CD8-positive, alpha-beta memory T cell (primary cell): Measurements from ENCODE around the gene CSPG4. TPM values are rescaled to one million over a fixed set of nuclear protein-coding genes. Genes with fewer than 3 reads are reported as not detected.

Experiments
- CTCF ChIA-PET: fragments of 350-600 bp; sonication (Branson Sonifier 250); formaldehyde crosslinking; loops from one replicate; lab custom pipeline; 2021; ENCODE audit warnings: antibody characterized with exemption; lab: Charles Lee
- POLR2A ChIA-PET: fragments of 350-600 bp; sonication (Branson Sonifier 250); formaldehyde crosslinking; loops from one replicate; lab custom pipeline; 2021; ENCODE audit warnings: antibody characterized with exemption; lab: Charles Lee
- DNase-seq, 5 donors: peaks; one replicate each; pipeline versions ENCODE4 v3.0.0 to v3.0.0-alpha.2; 2020 to 2022; ENCODE audit warnings: mixed read lengths in 1 of 5
- H3K27ac ChIP-seq: one replicate; pipeline ENCODE4 v1.7.0; 2013; ENCODE audit warnings: low read depth, mild to moderate bottlenecking, low read length, moderate library complexity
- H3K27me3 ChIP-seq: 2 replicates; pipeline ENCODE4 v1.7.0; 2013; ENCODE audit warnings: low read length, mild to moderate bottlenecking; ENCODE audit not compliant: insufficient read depth, poor library complexity, severe bottlenecking
- H3K36me3 ChIP-seq: 2 replicates; pipeline ENCODE4 v1.7.0; 2013; ENCODE audit warnings: mild to moderate bottlenecking, low read length, moderate library complexity; ENCODE audit not compliant: insufficient read depth
- H3K4me1 ChIP-seq: 2 replicates; pipeline ENCODE4 v1.7.0; 2013; ENCODE audit warnings: mild to moderate bottlenecking, low read length, moderate library complexity; ENCODE audit not compliant: insufficient read depth
- H3K4me3 ChIP-seq: 2 replicates; pipeline ENCODE4 v1.7.0; 2013; ENCODE audit warnings: mild to moderate bottlenecking, low read length
- H3K9me3 ChIP-seq: 2 replicates; pipeline ENCODE4 v1.7.0; 2013; ENCODE audit warnings: mild to moderate bottlenecking, low read length
- H3K27ac Mint-ChIP-seq, 8 donors: one replicate each; pipeline ENCODE4 v1.8.0; 2020 to 2021; ENCODE audit warnings: mixed read lengths in 8 of 8, mild to moderate bottlenecking in 6 of 8, inconsistent platforms in 3 of 8, moderate library complexity in 3 of 8
- H3K27me3 Mint-ChIP-seq, 2 donors: one replicate each; pipeline ENCODE4 v1.8.0; 2020 to 2021; ENCODE audit warnings: mixed read lengths in 2 of 2, mild to moderate bottlenecking in 1 of 2, moderate library complexity in 1 of 2
- H3K36me3 Mint-ChIP-seq, 3 donors: one replicate each; pipeline ENCODE4 v1.8.0; 2020 to 2021; ENCODE audit warnings: mixed read lengths in 3 of 3, inconsistent platforms in 1 of 3, mild to moderate bottlenecking in 1 of 3
- H3K4me1 Mint-ChIP-seq, 3 donors: one replicate each; pipeline ENCODE4 v1.8.0; 2020 to 2021; ENCODE audit warnings: mixed read lengths in 3 of 3, inconsistent platforms in 1 of 3, mild to moderate bottlenecking in 1 of 3
- H3K4me3 Mint-ChIP-seq, 7 donors: one replicate each; pipeline ENCODE4 v1.8.0; 2020 to 2021; ENCODE audit warnings: mixed read lengths in 7 of 7, mild to moderate bottlenecking in 6 of 7, moderate library complexity in 4 of 7, inconsistent platforms in 2 of 7
- H3K9me3 Mint-ChIP-seq, 5 donors: one replicate each; pipeline ENCODE4 v1.8.0; 2020 to 2022; ENCODE audit warnings: mixed read lengths in 5 of 5, mild to moderate bottlenecking in 3 of 5, moderate library complexity in 2 of 5, inconsistent platforms in 1 of 5
- polyA plus RNA-seq: library from polyadenylated mRNA; unstranded; fragments of 300-500 nt; fragmentation: Illumina TruSeq; gene quantifications from one replicate; pipeline ENCODE4 v1.2.3, GENCODE V29; 2021
- total RNA-seq, 2 experiments: library from RNA; stranded (reverse); gene quantifications; one replicate each; pipeline ENCODE4 v1.2.3, GENCODE V29; 2021

The CSPG4 gene
- total and polyA plus RNA-seq, 3 experiments from 2014 or later, result not detected

GRCh38 chr15:75725006-75725718 is 12.5 kb upstream of the CSPG4 start:
- Mint-ChIP-seq H3K4me1 (peaks cover 0 to 2% (median 0%) of the 10 kb centered on the region in 3 donors), H3K9me3 (no peaks in the 10 kb centered on the region), H3K4me3 (no peak overlapping the region), H3K36me3 (no peaks in the 10 kb centered on the region), H3K27me3 (peaks cover 11 to 23% of the 10 kb centered on the region in 2 donors), H3K27ac (no peak overlapping the region)
- peak in 1 of 5 donors; percentile 21 for DNase-seq
- no peaks in the 10 kb centered on the region for H3K27me3 ChIP-seq
- ChIA-PET CTCF (interaction anchor here (1.4 to 3.8 kb wide), 2 partner anchors 75 to 77 kb away, joined by 3 to 18 read pairs; no protein-coding TSS in a partner anchor), POLR2A (no interaction called here)
- no peaks in the 10 kb centered on the region for H3K4me1 ChIP-seq
- H3K27ac ChIP-seq, result no peak overlapping the region
- H3K9me3 ChIP-seq, result no peaks in the 10 kb centered on the region
- H3K4me3 ChIP-seq, result no peak overlapping the region
- H3K36me3 ChIP-seq, result no peaks in the 10 kb centered on the region

DNA sequence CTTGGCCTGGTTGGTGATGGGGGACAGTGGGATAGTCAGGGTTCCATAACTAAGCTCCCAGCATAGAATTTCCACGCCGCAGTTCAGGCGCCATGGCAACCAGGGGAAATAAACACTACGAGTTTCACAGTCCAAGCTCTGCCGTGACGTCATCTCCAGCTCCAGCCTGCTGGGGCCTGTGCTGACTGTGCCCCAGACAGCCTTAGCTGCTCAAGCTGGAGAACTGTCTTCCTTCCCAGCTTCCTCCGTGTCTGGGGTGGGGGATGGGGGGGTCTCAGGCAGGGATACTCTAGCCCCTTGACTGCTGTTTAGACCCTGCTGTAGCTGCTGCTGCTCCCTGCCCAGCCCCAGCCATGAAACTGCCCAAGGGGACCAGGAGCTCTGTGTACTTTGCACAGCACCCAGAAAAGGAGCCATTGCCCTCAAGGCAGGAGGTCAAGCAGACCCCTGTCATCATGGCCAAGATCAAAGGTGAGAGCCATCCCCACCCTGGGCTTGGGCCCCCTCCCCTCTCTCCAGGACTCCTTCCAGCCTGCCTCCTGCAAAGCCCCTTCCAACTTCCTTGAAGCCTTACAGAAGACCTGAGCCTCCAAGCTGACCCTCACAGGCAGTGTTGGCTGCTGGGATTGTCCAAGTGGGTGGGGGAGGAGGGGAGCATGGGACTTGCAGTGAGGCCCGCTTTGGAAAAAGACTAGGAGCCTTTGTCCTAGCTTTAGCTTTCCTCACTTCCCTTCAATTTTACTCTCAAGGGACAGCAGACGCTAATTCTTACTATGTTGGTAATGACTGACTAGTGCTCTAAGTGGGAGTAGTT is 11.4 kb upstream of the CSPG4 start:
- H3K4me1 ChIP-seq, result no peaks in the 10 kb centered on the region
- no peaks in the 10 kb centered on the region for H3K27me3 ChIP-seq
- Mint-ChIP-seq H3K9me3 (no peaks in the 10 kb centered on the region), H3K4me1 (peaks cover 0 to 2% (median 0%) of the 10 kb centered on the region in 3 donors), H3K27ac (no peak overlapping the region), H3K4me3 (no peak overlapping the region), H3K27me3 (peaks cover 8 to 23% of the 10 kb centered on the region in 2 donors), H3K36me3 (no peaks in the 10 kb centered on the region)
- no peak overlapping the region for H3K4me3 ChIP-seq
- no peak overlapping the region for H3K27ac ChIP-seq
- CTCF ChIA-PET, result interaction anchor here (3.8 kb wide), 1 partner anchor 78 kb away, joined by 18 read pairs; no protein-coding TSS in a partner anchor
- POLR2A ChIA-PET, result no interaction called here
- H3K36me3 ChIP-seq, result no peaks in the 10 kb centered on the region
- H3K9me3 ChIP-seq, result no peaks in the 10 kb centered on the region
- peak in 2 of 5 donors; percentile 16 to 55 for DNase-seq

DNA sequence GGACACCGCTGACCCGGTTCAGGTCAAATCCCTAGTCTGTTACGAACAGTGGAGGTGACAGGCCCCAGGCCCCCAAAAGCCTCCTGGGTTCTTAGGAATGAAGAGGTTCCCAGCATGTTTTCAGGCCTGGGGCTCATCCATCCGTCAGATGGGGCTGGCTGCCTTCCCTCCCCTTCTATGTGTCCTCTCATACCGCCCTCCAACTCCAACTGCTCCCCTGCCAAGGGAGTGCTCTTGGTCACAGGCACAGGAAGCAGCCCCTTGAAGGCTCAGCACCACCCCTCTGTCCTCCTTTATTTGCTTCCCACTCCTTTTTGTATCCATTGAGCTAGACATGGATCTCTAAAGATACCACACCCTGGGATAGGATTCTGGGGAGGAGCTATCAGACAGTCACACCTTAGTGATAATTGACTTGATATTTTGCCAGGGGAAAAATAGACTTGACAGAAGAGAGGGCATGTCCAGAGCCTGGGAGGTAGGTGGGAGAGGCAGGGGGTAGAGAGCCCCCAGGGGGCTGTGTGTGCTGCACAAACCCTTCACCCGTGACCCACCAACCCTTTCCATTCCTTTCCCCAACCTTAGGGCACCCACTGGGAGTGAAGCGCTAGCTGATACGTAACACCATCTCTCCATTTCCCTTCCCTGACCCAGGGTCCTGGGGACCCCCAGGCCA is 10.7 kb upstream of the CSPG4 start:
- no peaks in the 10 kb centered on the region for H3K4me1 ChIP-seq
- H3K27ac ChIP-seq, result no peak overlapping the region
- peak in 1 of 5 donors; percentile 31 for DNase-seq
- ChIA-PET POLR2A (no interaction called here), CTCF (interaction anchor here (3.8 kb wide), 1 partner anchor 79 kb away, joined by 18 read pairs; no protein-coding TSS in a partner anchor)
- no peaks in the 10 kb centered on the region for H3K9me3 Mint-ChIP-seq
- no peak overlapping the region for H3K27ac Mint-ChIP-seq
- no peak overlapping the region for H3K4me3 ChIP-seq
- H3K36me3 Mint-ChIP-seq, result no peaks in the 10 kb centered on the region
- H3K9me3 ChIP-seq, result no peaks in the 10 kb centered on the region
- H3K27me3 ChIP-seq, result no peaks in the 10 kb centered on the region
- peaks cover 8 to 30% of the 10 kb centered on the region in 2 donors for H3K27me3 Mint-ChIP-seq
- H3K4me1 Mint-ChIP-seq, result peaks cover 0 to 2% (median 0%) of the 10 kb centered on the region in 3 donors
- no peaks in the 10 kb centered on the region for H3K36me3 ChIP-seq
- H3K4me3 Mint-ChIP-seq, result no peak overlapping the region

DNA sequence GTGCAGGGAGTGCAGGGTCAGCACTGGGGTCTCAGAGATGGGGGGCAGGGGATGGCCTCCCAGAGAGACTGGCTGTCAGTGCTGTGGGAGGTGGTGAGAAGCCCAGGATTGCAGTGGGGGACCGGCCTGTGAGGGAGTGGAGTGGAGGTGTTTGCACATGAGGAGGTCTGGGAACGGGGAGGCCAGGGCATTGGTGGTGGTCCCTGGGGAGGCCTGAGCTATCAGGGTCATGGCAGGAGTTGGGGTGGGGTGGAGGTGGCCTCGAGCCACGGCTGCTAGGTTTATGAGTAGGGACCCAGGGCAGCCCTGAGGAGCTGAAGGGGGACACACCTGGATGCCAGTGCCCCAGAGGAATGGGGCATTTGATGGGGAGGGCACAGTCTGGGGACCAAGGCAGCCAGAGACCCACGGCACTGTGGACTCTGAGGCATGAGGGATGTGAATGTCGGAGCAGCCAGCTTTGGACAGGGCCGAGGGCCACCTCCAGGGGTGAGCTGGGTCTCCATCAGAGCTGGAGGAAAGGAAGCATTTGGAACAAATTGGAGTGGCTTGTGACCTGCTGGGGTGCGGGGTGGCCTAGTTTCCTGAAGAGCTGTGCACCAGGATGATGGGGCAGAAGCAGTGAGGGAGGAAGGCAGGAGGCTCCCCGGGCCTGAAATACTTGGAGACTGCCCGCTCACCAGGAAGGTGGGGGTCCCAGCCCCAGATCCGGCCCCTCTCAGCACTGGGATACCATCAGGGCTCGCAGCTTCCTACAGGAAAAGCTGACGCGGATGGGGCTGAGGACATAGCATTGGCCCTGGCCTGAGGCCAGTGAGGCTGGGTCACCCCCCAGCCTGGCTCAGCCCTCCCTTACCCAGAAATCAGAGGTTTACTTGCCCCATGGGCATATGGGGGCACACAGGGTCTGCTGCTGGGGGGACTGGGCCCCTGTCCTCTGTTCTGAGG is 9.5 kb upstream of the CSPG4 start:
- H3K27ac ChIP-seq, result no peak overlapping the region
- no peak overlapping the region for H3K4me3 ChIP-seq
- Mint-ChIP-seq H3K27me3 (peaks cover 5 to 23% of the 10 kb centered on the region in 2 donors), H3K4me3 (no peak overlapping the region), H3K9me3 (no peaks in the 10 kb centered on the region), H3K36me3 (no peaks in the 10 kb centered on the region), H3K27ac (peak overlapping the region in 1 of 8 donors; percentile 64), H3K4me1 (peaks cover 0 to 2% (median 0%) of the 10 kb centered on the region in 3 donors)
- H3K9me3 ChIP-seq, result no peaks in the 10 kb centered on the region
- no peaks in the 10 kb centered on the region for H3K4me1 ChIP-seq
- ChIA-PET CTCF (no interaction called here), POLR2A (no interaction called here)
- H3K27me3 ChIP-seq, result no peaks in the 10 kb centered on the region
- no peaks in the 10 kb centered on the region for H3K36me3 ChIP-seq
- peak in 1 of 5 donors; percentile 40 for DNase-seq

DNA sequence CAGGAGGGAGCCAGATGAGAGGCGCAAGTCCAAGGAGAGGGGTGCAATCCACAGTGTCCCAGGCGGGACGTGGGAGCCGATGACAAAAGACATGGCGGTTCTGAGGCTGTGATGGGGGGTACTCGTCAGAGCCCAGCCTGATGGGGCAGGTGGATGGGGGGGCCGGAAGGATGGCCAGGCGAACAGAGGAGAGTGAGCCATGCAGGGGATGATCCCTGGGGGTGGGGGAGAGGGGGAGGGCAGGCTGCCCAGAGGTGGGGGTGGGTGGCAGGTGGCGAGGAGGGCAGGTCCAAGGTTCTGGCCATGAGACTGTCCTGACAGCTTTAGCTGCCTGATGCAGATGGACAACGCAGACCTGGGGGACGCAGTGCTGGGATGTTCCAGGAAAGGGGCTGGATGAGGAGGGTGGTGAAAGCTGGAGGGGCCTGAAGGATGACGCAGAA is 8.9 kb upstream of the CSPG4 start:
- CTCF ChIA-PET, result no interaction called here
- Mint-ChIP-seq H3K4me3 (no peak overlapping the region), H3K9me3 (no peaks in the 10 kb centered on the region), H3K27ac (peak overlapping the region in 1 of 8 donors; percentile 39), H3K4me1 (peaks cover 0 to 2% (median 0%) of the 10 kb centered on the region in 3 donors), H3K27me3 (peaks cover 5 to 23% of the 10 kb centered on the region in 2 donors), H3K36me3 (no peaks in the 10 kb centered on the region)
- POLR2A ChIA-PET, result no interaction called here
- Histone ChIP-seq H3K4me3 (no peak overlapping the region), H3K4me1 (no peaks in the 10 kb centered on the region), H3K27me3 (no peaks in the 10 kb centered on the region), H3K36me3 (no peaks in the 10 kb centered on the region), H3K9me3 (no peaks in the 10 kb centered on the region), H3K27ac (no peak overlapping the region)
- DNase-seq, result no peak

- Mint-ChIP-seq H3K27me3 (peaks cover 5 to 23% of the 10 kb centered on the region in 2 donors), H3K27ac (peak overlapping the region in 1 of 8 donors; percentile 39), H3K4me3 (no peak overlapping the region), H3K4me1 (peaks cover 0 to 2% (median 0%) of the 10 kb centered on the region in 3 donors), H3K36me3 (no peaks in the 10 kb centered on the region), H3K9me3 (no peaks in the 10 kb centered on the region)
- no peaks in the 10 kb centered on the region for H3K36me3 ChIP-seq
- peak in 1 of 5 donors; percentile 48 for DNase-seq
- H3K4me1 ChIP-seq, result no peaks in the 10 kb centered on the region
- ChIA-PET CTCF (no interaction called here), POLR2A (no interaction called here)
- no peaks in the 10 kb centered on the region for H3K27me3 ChIP-seq
- no peak overlapping the region for H3K27ac ChIP-seq
- no peak overlapping the region for H3K4me3 ChIP-seq
- no peaks in the 10 kb centered on the region for H3K9me3 ChIP-seq
These were observed 8.3 kb upstream of the CSPG4 start for GRCh38 chr15:75720787-75721479.

DNA sequence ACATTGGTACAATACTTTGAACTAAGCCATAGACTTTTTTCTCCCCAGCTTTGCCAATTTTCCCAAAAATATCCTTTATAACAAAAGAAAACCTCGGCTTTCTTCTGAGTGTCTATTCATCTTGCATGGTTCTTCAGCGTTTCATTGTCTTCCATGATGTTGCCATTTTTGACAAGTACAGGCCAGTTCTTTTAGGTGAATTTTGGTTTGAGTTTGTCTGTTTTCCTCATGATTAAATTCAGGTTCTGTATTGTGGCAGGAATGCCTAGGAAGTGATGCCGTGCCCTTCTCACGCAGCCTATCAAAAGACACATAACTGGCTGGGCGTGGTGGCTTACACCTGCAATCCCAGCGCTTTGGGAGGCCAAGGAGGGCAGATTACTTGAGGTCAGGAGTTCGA is 7.6 kb upstream of the CSPG4 start:
- POLR2A ChIA-PET, result no interaction called here
- Mint-ChIP-seq H3K4me1 (peaks cover 0 to 2% (median 0%) of the 10 kb centered on the region in 3 donors), H3K27me3 (peaks cover 5 to 23% of the 10 kb centered on the region in 2 donors), H3K36me3 (no peaks in the 10 kb centered on the region), H3K27ac (no peak overlapping the region), H3K9me3 (no peaks in the 10 kb centered on the region), H3K4me3 (no peak overlapping the region)
- CTCF ChIA-PET, result no interaction called here
- H3K9me3 ChIP-seq, result no peaks in the 10 kb centered on the region
- no peak overlapping the region for H3K4me3 ChIP-seq
- H3K4me1 ChIP-seq, result no peaks in the 10 kb centered on the region
- H3K27me3 ChIP-seq, result no peaks in the 10 kb centered on the region
- no peak overlapping the region for H3K27ac ChIP-seq
- DNase-seq, result no peak
- no peaks in the 10 kb centered on the region for H3K36me3 ChIP-seq
